HCT116 (cell line): ENCODE data around the gene CHTOP. TPM values are rescaled to one million over a fixed set of nuclear protein-coding genes. Genes with fewer than 3 reads are reported as not detected.

Experiments
- ATAC-seq: fragments of 200-7000 bp; cut with Tn5 transposase; 2 replicates; pipeline ENCODE4 v1.9.1; 2020; ENCODE audit warnings: mild to moderate bottlenecking, moderate library complexity
- BruUV-seq: library from RNA; stranded (reverse); fragments of 400-500 nt; replicated peaks from 2 replicates; lab custom pipeline; 2021; lab: Mats Ljungman, UMichigan
- CTCF ChIA-PET: fragments of 300-600 bp; sonication (Branson Sonifier 250); formaldehyde crosslinking; loops from one replicate; lab custom pipeline; 2021; ENCODE audit warnings: antibody characterized with exemption; lab: Charles Lee
- POLR2A ChIA-PET: fragments of 300-600, 350-600 bp; sonication (Branson Sonifier 250); formaldehyde crosslinking; loops from one replicate; lab custom pipeline; 2021; ENCODE audit warnings: antibody characterized with exemption; lab: Charles Lee
- RAD21 ChIA-PET, 2 experiments: fragments of 300-600 bp; sonication (Branson Sonifier 250); formaldehyde crosslinking; loops; one replicate each; lab custom pipeline; 2023; ENCODE audit warnings: low total read pairs in 2 of 2; ENCODE audit not compliant: uncharacterized antibody in 2 of 2, unreplicated experiment in 2 of 2, low non-redundant PET in 1 of 2; lab: Charles Lee
- DNase-seq: peaks from one replicate; pipeline ENCODE4 v3.0.0-alpha.2; 2010; ENCODE audit warnings: low read depth, low spot score
- H2AFZ ChIP-seq: fragments of 200-600 bp; shearing (Covaris generic), sonication (generic); 2 replicates; pipeline ENCODE4 v1.6.1; 2017; ENCODE audit warnings: low read depth, mixed run types, mixed read lengths, antibody characterized with exemption, low read length; ENCODE audit not compliant: poor library complexity, severe bottlenecking
- H3K27ac ChIP-seq: 2 replicates; pipeline ENCODE4 v1.5.1; 2012; ENCODE audit warnings: low read depth, low read length
- H3K27me3 ChIP-seq: fragments of 200-600 bp; sonication (generic); 2 replicates; pipeline ENCODE4 v1.6.1; 2016; ENCODE audit warnings: mixed run types, low read length, mixed read lengths; ENCODE audit not compliant: insufficient read depth
- H3K36me3 ChIP-seq, 2 experiments: fragments of 200-500 bp in 1 of 2; fragments of 200-600 bp in 1 of 2; sonication (Bioruptor generic) in 1 of 2; sonication (generic) in 1 of 2; 2 replicates each; pipeline versions ENCODE4 v1.5.1 to v1.6.1; 2014 to 2016; ENCODE audit warnings: low read length in 2 of 2, inconsistent platforms in 1 of 2, mixed read lengths in 1 of 2, mixed run types in 1 of 2; ENCODE audit not compliant: insufficient read depth in 2 of 2, control insufficient read depth in 1 of 2
- H3K4me1 ChIP-seq, 2 experiments: fragments of 200-600 bp in 1 of 2; sonication (generic) in 1 of 2; 2 replicates each; pipeline versions ENCODE4 v1.5.1 to v1.6.1; 2012 to 2017; ENCODE audit warnings: low read length in 2 of 2, inconsistent platforms in 1 of 2, mild to moderate bottlenecking in 1 of 2, mixed read lengths in 1 of 2, mixed run types in 1 of 2, moderate library complexity in 1 of 2; ENCODE audit not compliant: insufficient read depth in 2 of 2, control insufficient read depth in 1 of 2
- H3K4me2 ChIP-seq: fragments of 200-600 bp; sonication (generic); 2 replicates; pipeline ENCODE4 v1.6.1; 2017; ENCODE audit warnings: mixed run types, low read length, mixed read lengths
- H3K4me3 ChIP-seq, 2 experiments: fragments of 200-600 bp in 1 of 2; sonication (generic) in 1 of 2; replicated peaks in 1 of 2; 2 replicates each; pipeline ENCODE4 v1.5.1; 2011 to 2016; ENCODE audit warnings: low read length in 2 of 2, control low read depth in 1 of 2, low read depth in 1 of 2, mild to moderate bottlenecking in 1 of 2, mixed read lengths in 1 of 2, mixed run types in 1 of 2
- H3K79me2 ChIP-seq: fragments of 200-600 bp; sonication (generic); 2 replicates; pipeline ENCODE4 v1.6.1; 2017; ENCODE audit warnings: mild to moderate bottlenecking, mixed run types, low read length, moderate library complexity, mixed read lengths; ENCODE audit not compliant: insufficient read depth
- H3K9ac ChIP-seq: fragments of 200-600 bp; sonication (generic); 2 replicates; pipeline ENCODE4 v1.6.1; 2016; ENCODE audit warnings: low read length, mixed read lengths
- H3K9me2 ChIP-seq: fragments of 200-600 bp; sonication (generic), shearing (Covaris generic); 2 replicates; pipeline ENCODE4 v1.6.1; 2017; ENCODE audit warnings: mixed run types, mild to moderate bottlenecking, moderate library complexity; ENCODE audit not compliant: insufficient read depth
- H3K9me3 ChIP-seq, 2 experiments: fragments of 200-500 bp in 1 of 2; fragments of 200-600 bp in 1 of 2; sonication (Bioruptor generic) in 1 of 2; sonication (generic) in 1 of 2; 2 replicates each; pipeline ENCODE4 v1.6.1; 2014 to 2017; ENCODE audit warnings: low read length in 2 of 2, mixed read lengths in 2 of 2, inconsistent platforms in 1 of 2, low read depth in 1 of 2, mild to moderate bottlenecking in 1 of 2, mixed run types in 1 of 2, moderate library complexity in 1 of 2; ENCODE audit not compliant: control insufficient read depth in 1 of 2, insufficient read depth in 1 of 2
- H4K20me1 ChIP-seq: fragments of 200-600 bp; sonication (generic), shearing (Covaris generic); 2 replicates; pipeline ENCODE4 v1.6.1; 2017; ENCODE audit warnings: mixed run types, mild to moderate bottlenecking, moderate library complexity; ENCODE audit not compliant: insufficient read depth
- CBX3 ChIP-seq: IDR thresholded peaks from 2 replicates; pipeline ENCODE4 v1.6.1; 2012; ENCODE audit warnings: low read depth
- EGR1 ChIP-seq: IDR thresholded peaks from 2 replicates; pipeline ENCODE4 v1.6.1; 2012; ENCODE audit warnings: low read depth
- EZH2 ChIP-seq: fragments of 200-600 bp; sonication (generic); IDR thresholded peaks from 2 replicates; pipeline ENCODE4 v1.6.1; 2017; ENCODE audit warnings: antibody characterized with exemption, mixed run types
- EZH2phosphoT487 ChIP-seq: fragments of 200-600 bp; IDR thresholded peaks from 2 replicates; pipeline ENCODE4 v1.6.1; 2018; ENCODE audit warnings: antibody characterized with exemption, borderline replicate concordance
- POLR2AphosphoS5 ChIP-seq: IDR thresholded peaks from 2 replicates; pipeline ENCODE4 v1.6.1; 2011; ENCODE audit warnings: mild to moderate bottlenecking, low read depth, low read length, moderate library complexity
- SIN3A ChIP-seq: IDR thresholded peaks from 2 replicates; pipeline ENCODE4 v1.6.1; 2012; ENCODE audit warnings: low read depth
- SRF ChIP-seq: IDR thresholded peaks from 2 replicates; pipeline ENCODE4 v1.6.1; 2012; ENCODE audit warnings: low read depth
- TCF7L2 ChIP-seq: IDR thresholded peaks from 2 replicates; pipeline ENCODE4 v1.7.0; 2011; ENCODE audit warnings: borderline replicate concordance, inconsistent platforms; ENCODE audit not compliant: insufficient read depth, insufficient read length; ENCODE audit errors: extremely low read depth
- ZFX ChIP-seq: fragments of 450-650 bp; IDR thresholded peaks from 2 replicates; pipeline ENCODE4 v1.6.1; 2017
- intact Hi-C: fragments of 100-400 bp; cut with micrococcal nuclease; formaldehyde crosslinking; loops from 2 replicates; pipeline ENCODE4 v1.10.0; 2022
- total RNA-seq: library from RNA; stranded (reverse); gene quantifications from one replicate; pipeline ENCODE4 v1.2.1, GENCODE V29; 2021; ENCODE audit not compliant: unreplicated experiment
- TF ChIP-seq, protein P1 (sequence below), 3 experiments: fragments of 200-600 bp in 1 of 3; sonication (generic) in 1 of 3; IDR thresholded peaks in 2 of 3; conservative IDR thresholded peaks in 1 of 3; 2 replicates each; pipeline ENCODE4 v1.5.1; 2012 to 2017; ENCODE audit warnings: low read depth in 2 of 3, low read length in 2 of 3, antibody characterized with exemption in 1 of 3, borderline replicate concordance in 1 of 3, control low read depth in 1 of 3, mild to moderate bottlenecking in 1 of 3, mixed read lengths in 1 of 3, mixed run types in 1 of 3, moderate library complexity in 1 of 3; ENCODE audit not compliant: insufficient read depth in 1 of 3
- TF ChIP-seq, protein P2 (sequence below): IDR thresholded peaks from 2 replicates; pipeline ENCODE4 v1.6.1; 2011; ENCODE audit warnings: mild to moderate bottlenecking, low read length, moderate library complexity; ENCODE audit not compliant: insufficient replicate concordance; ENCODE audit errors: extremely low read depth

The CHTOP gene
- total RNA-seq, 1 experiment from 2014 or later, result 110 TPM

DNA sequence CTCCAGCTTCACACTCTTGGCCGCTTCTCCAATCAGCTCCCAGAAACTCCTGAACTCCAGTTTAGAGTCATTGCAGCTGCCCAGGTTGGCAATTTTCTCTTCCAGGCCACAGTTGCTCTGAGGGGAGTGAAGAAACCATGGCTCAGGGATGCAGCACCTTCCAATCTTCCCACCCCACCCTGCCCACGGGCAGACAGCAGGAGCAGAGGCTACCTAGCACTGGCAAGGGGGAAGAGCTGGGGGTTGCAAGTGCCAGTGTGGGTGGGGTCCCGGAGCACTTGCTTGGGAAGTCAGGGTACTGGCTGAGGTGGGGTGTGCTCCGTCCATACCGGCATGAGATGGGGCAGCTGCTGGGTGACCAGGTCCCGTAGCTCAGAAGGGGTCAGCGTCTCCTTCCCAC is 19.0 kb upstream of the CHTOP start:
- Histone ChIP-seq H3K36me3 (no peaks in the 10 kb centered on the region), H3K4me2 (peak overlapping the region; percentile 73), H3K9me3 (no peaks in the 10 kb centered on the region), H3K9ac (peak overlapping the region; percentile 5), H3K4me3 (peak overlapping the region; percentile 50 to 57; a peak in 2 of 4 replicates), H3K79me2 (peaks cover 51% of the 10 kb centered on the region), H3K27ac (peak overlapping the region; percentile 34), H3K27me3 (no peaks in the 10 kb centered on the region), H3K9me2 (no peaks in the 10 kb centered on the region), H4K20me1 (no peaks in the 10 kb centered on the region), H3K4me1 (peaks cover 55 to 77% of the 10 kb centered on the region in 2 experiments), H2AFZ (no peak overlapping the region)
- intact Hi-C loops, result loop anchor here (5.0 kb wide), 1 partner anchor 83 kb away; no protein-coding TSS in a partner anchor
- DNase-seq, result no peak
- no peak for ATAC-seq
- RAD21 ChIA-PET, result no interaction called here
- no TSS peak for BruUV-seq
- TF ChIP-seq, protein P1, sequence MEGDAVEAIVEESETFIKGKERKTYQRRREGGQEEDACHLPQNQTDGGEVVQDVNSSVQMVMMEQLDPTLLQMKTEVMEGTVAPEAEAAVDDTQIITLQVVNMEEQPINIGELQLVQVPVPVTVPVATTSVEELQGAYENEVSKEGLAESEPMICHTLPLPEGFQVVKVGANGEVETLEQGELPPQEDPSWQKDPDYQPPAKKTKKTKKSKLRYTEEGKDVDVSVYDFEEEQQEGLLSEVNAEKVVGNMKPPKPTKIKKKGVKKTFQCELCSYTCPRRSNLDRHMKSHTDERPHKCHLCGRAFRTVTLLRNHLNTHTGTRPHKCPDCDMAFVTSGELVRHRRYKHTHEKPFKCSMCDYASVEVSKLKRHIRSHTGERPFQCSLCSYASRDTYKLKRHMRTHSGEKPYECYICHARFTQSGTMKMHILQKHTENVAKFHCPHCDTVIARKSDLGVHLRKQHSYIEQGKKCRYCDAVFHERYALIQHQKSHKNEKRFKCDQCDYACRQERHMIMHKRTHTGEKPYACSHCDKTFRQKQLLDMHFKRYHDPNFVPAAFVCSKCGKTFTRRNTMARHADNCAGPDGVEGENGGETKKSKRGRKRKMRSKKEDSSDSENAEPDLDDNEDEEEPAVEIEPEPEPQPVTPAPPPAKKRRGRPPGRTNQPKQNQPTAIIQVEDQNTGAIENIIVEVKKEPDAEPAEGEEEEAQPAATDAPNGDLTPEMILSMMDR (IDR thresholded peaks at IDR 0.05 in 2 of 3, conservative IDR thresholded peaks at IDR 0.05 in 1 of 3; ENCODE audit: borderline replicate concordance in 1 of 3, insufficient read depth in 1 of 3, low read depth in 2 of 3, low read length in 2 of 3), result no peak
- no peak for TF ChIP-seq ZFX
- POLR2A ChIA-PET, result interaction anchor here (0.8 to 9.1 kb wide), 9 partner anchors 12 to 99 kb away, joined by 3 to 172 read pairs (median 5); partner anchors contain the start of genes CHTOP, S100A1, S100A13 and S100A4
- CTCF ChIA-PET, result interaction anchor here (1.2 to 7.7 kb wide), 3 partner anchors 12 to 43 kb away, joined by 4 to 76 read pairs (median 33); partner anchors contain the start of genes S100A1 and S100A13

DNA sequence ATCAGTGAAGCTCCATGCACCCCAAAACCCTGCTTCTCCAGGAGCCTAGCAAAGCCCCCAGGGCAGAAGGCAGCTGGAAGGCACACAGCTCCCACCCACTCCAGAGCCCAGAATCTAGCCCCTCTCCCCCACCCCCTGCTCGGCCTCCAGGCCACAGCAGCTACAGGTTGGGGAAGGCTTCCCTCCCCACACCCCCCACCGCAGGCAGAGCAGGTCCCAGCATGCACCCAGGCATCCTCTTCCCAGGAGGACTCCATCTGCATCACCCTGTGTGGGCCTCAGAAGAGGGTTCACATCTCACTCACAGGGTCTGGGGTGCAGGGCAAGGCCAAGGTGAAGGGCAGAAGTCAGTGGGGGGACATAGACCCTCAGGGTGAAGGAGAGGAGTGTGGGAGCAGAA is 18.5 kb upstream of the CHTOP start:
- Histone ChIP-seq H3K79me2 (peaks cover 46% of the 10 kb centered on the region), H3K4me3 (peak overlapping the region; percentile 50 to 57), H3K36me3 (no peaks in the 10 kb centered on the region), H2AFZ (no peak overlapping the region), H3K4me2 (peak overlapping the region; percentile 73), H3K4me1 (peaks cover 50 to 72% of the 10 kb centered on the region in 2 experiments), H3K9ac (peak overlapping the region; percentile 61), H3K9me3 (no peaks in the 10 kb centered on the region), H3K27me3 (no peaks in the 10 kb centered on the region), H4K20me1 (no peaks in the 10 kb centered on the region), H3K27ac (peak overlapping the region; percentile 79), H3K9me2 (no peaks in the 10 kb centered on the region)
- ChIA-PET POLR2A (interaction anchor here (1.0 to 9.1 kb wide), 10 partner anchors 11 to 105 kb away, joined by 3 to 172 read pairs (median 6); partner anchors contain the start of genes CHTOP, S100A1, S100A13 and S100A4), RAD21 (interaction anchor here in 1 of 2 experiments (1.0 kb wide), 1 partner anchor 12 kb away, joined by 3 read pairs; the partner anchor contains the start of gene S100A13), CTCF (interaction anchor here (0.6 to 7.7 kb wide), 4 partner anchors 12 to 47 kb away, joined by 3 to 76 read pairs (median 20); partner anchors contain the start of genes S100A1 and S100A13)
- BruUV-seq, result no TSS peak
- intact Hi-C loops, result no loop called here
- DNase-seq (no peak), ATAC-seq (no peak)
- no peak for TF ChIP-seq SRF
- TF ChIP-seq, protein P1 (IDR thresholded peaks at IDR 0.05 in 2 of 3, conservative IDR thresholded peaks at IDR 0.05 in 1 of 3; ENCODE audit: borderline replicate concordance in 1 of 3, insufficient read depth in 1 of 3, low read depth in 2 of 3, low read length in 2 of 3), result no peak
- no peak for TF ChIP-seq POLR2AphosphoS5
- TF ChIP-seq EGR1, result no peak
- TF ChIP-seq, protein P2, sequence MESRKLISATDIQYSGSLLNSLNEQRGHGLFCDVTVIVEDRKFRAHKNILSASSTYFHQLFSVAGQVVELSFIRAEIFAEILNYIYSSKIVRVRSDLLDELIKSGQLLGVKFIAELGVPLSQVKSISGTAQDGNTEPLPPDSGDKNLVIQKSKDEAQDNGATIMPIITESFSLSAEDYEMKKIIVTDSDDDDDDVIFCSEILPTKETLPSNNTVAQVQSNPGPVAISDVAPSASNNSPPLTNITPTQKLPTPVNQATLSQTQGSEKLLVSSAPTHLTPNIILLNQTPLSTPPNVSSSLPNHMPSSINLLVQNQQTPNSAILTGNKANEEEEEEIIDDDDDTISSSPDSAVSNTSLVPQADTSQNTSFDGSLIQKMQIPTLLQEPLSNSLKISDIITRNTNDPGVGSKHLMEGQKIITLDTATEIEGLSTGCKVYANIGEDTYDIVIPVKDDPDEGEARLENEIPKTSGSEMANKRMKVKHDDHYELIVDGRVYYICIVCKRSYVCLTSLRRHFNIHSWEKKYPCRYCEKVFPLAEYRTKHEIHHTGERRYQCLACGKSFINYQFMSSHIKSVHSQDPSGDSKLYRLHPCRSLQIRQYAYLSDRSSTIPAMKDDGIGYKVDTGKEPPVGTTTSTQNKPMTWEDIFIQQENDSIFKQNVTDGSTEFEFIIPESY, result no peak
- TF ChIP-seq SIN3A, result no peak
- no peak for TF ChIP-seq ZFX
- no peak for TF ChIP-seq CBX3
- no peak for TF ChIP-seq TCF7L2
- TF ChIP-seq EZH2, result no peak
- no peak for TF ChIP-seq EZH2phosphoT487
